Muscle of back (tissue), 11 donors: ENCODE measurements around the gene MYO7A. TPM values are rescaled to one million over a fixed set of nuclear protein-coding genes. Genes with fewer than 3 reads are reported as not detected.

Source experiments
- DNase-seq, 3 donors: peaks; one replicate each; pipeline versions ENCODE4 v3.0.0 to v3.0.0-alpha.2; 2013
- polyA plus RNA-seq, 10 donors: library from polyadenylated mRNA; unstranded; fragments of 120-200 nt; gene quantifications; one replicate each; pipeline ENCODE4 v1.2.1, GENCODE V29; 2013; ENCODE audit not compliant: insufficient read length in 10 of 10

Gene MYO7A
- polyA plus RNA-seq, 10 donors, result 2.1 to 5.7 (median 3.5) TPM

- no peak for DNase-seq
Observed at GRCh38 chr11:77146261-77147035, 18.4 kb downstream of the MYO7A start.

GRCh38 chr11:77147036-77147315 lies 18.9 kb downstream of the MYO7A start:
- no peak for DNase-seq

- no peak for DNase-seq
Observed at GRCh38 chr11:77147668-77148321, 19.7 kb downstream of the MYO7A start.

- DNase-seq, result no peak
Observed at GRCh38 chr11:77148963-77149715, 21.1 kb downstream of the MYO7A start.

GRCh38 chr11:77149716-77150392 lies 21.8 kb downstream of the MYO7A start:
- no peak for DNase-seq

GRCh38 chr11:77150836-77151235 lies 22.8 kb downstream of the MYO7A start:
- no peak for DNase-seq

- no peak for DNase-seq
Observed at GRCh38 chr11:77151804-77152509, 23.9 kb downstream of the MYO7A start.

GRCh38 chr11:77152846-77153245 lies 24.8 kb downstream of the MYO7A start:
- peak in 1 of 3 donors; percentile 56 for DNase-seq

GRCh38 chr11:77153276-77154185 lies 25.5 kb downstream of the MYO7A start:
- no peak for DNase-seq

- peak; percentile 54 to 71 (median 54) for DNase-seq
Observed at GRCh38 chr11:77154381-77155081, 26.5 kb downstream of the MYO7A start.

- no peak for DNase-seq
Observed at GRCh38 chr11:77155082-77155475, 27.0 kb downstream of the MYO7A start.

GRCh38 chr11:77155556-77156130 lies 27.6 kb downstream of the MYO7A start:
- no peak for DNase-seq

- DNase-seq, result no peak
Observed at GRCh38 chr11:77156396-77157195, 28.6 kb downstream of the MYO7A start.

- no peak for DNase-seq
Observed at GRCh38 chr11:77158041-77158695, 30.1 kb downstream of the MYO7A start.

- no peak for DNase-seq
Observed at GRCh38 chr11:77159219-77159936, 31.3 kb downstream of the MYO7A start.

- no peak for DNase-seq
Observed at GRCh38 chr11:77159937-77160495, 32.0 kb downstream of the MYO7A start.

- DNase-seq, result no peak
Observed at GRCh38 chr11:77163271-77163670, 35.2 kb downstream of the MYO7A start.
